Thoracic aorta (tissue), 2 donors: ENCODE data around the gene ASB18. TPM values are rescaled to one million over a fixed set of nuclear protein-coding genes. Genes with fewer than 3 reads are reported as not detected.

Experiments used
- ATAC-seq: fragments of 150-250 bp; one replicate; pipeline ENCODE4 v1.8.0; 2017; ENCODE audit warnings: low read depth; ENCODE audit not compliant: insufficient number of reproducible peaks, low FRiP score
- DNase-seq: peaks from one replicate; pipeline ENCODE4 v3.0.0-alpha.2; 2020; ENCODE audit warnings: low spot score
- H3K27ac ChIP-seq, 2 donors: fragments of 200-600 bp; sonication (generic); 1 replicate in 1 of 2; 2 replicates in 1 of 2; pipeline ENCODE4 v1.5.1; 2016; ENCODE audit warnings: mild to moderate bottlenecking in 2 of 2, moderate library complexity in 2 of 2
- H3K27me3 ChIP-seq: fragments of 200-600 bp; sonication (generic); replicated peaks from 2 replicates; pipeline ENCODE4 v1.6.0; 2016; ENCODE audit warnings: mild to moderate bottlenecking; ENCODE audit not compliant: insufficient read depth
- H3K36me3 ChIP-seq: fragments of 200-600 bp; sonication (generic); one replicate; pipeline ENCODE4 v1.5.1; 2016
- H3K4me1 ChIP-seq, 2 donors: fragments of 200-600 bp; sonication (generic); 1 replicate in 1 of 2; 2 replicates in 1 of 2; pipeline versions ENCODE4 v1.5.1 to v1.6.0; 2016; ENCODE audit warnings: low read depth in 2 of 2, mild to moderate bottlenecking in 1 of 2; ENCODE audit not compliant: control insufficient read depth in 1 of 2
- H3K4me3 ChIP-seq: fragments of 200-600 bp; sonication (generic); 2 replicates; pipeline ENCODE4 v1.5.1; 2016; ENCODE audit warnings: mild to moderate bottlenecking
- H3K9me3 ChIP-seq: fragments of 200-600 bp; sonication (generic); 2 replicates; pipeline ENCODE4 v1.5.1; 2016
- total RNA-seq, 2 donors: library from RNA; depleted of rRNA; stranded (reverse); fragments of >200 nt; gene quantifications; one replicate each; pipeline versions ENCODE4 v1.1.0 to v1.2.3, GENCODE V29; 2016
- TF ChIP-seq, protein P1 (sequence below): fragments of 200-600 bp; sonication (generic); IDR thresholded peaks from one replicate; pipeline ENCODE4 v1.5.1; 2019; ENCODE audit warnings: antibody characterized with exemption

ASB18 gene
- total RNA-seq, 2 donors from 2014 or later: not detected

GRCh38 chr2:236156860-236157194 lies 107.4 kb downstream of the ASB18 start:
- H3K9me3 ChIP-seq: peaks cover 12% of the 10 kb centered on the region
- no peaks in the 10 kb centered on the region for H3K36me3 ChIP-seq
- no peak overlapping the region for H3K4me3 ChIP-seq
- no peak overlapping the region for H3K27ac ChIP-seq
- ATAC-seq (no peak), DNase-seq (no peak)
- no peaks in the 10 kb centered on the region for H3K27me3 ChIP-seq
- H3K4me1 ChIP-seq: no peaks in the 10 kb centered on the region
- TF ChIP-seq, protein P1, sequence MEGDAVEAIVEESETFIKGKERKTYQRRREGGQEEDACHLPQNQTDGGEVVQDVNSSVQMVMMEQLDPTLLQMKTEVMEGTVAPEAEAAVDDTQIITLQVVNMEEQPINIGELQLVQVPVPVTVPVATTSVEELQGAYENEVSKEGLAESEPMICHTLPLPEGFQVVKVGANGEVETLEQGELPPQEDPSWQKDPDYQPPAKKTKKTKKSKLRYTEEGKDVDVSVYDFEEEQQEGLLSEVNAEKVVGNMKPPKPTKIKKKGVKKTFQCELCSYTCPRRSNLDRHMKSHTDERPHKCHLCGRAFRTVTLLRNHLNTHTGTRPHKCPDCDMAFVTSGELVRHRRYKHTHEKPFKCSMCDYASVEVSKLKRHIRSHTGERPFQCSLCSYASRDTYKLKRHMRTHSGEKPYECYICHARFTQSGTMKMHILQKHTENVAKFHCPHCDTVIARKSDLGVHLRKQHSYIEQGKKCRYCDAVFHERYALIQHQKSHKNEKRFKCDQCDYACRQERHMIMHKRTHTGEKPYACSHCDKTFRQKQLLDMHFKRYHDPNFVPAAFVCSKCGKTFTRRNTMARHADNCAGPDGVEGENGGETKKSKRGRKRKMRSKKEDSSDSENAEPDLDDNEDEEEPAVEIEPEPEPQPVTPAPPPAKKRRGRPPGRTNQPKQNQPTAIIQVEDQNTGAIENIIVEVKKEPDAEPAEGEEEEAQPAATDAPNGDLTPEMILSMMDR: no peak

DNA sequence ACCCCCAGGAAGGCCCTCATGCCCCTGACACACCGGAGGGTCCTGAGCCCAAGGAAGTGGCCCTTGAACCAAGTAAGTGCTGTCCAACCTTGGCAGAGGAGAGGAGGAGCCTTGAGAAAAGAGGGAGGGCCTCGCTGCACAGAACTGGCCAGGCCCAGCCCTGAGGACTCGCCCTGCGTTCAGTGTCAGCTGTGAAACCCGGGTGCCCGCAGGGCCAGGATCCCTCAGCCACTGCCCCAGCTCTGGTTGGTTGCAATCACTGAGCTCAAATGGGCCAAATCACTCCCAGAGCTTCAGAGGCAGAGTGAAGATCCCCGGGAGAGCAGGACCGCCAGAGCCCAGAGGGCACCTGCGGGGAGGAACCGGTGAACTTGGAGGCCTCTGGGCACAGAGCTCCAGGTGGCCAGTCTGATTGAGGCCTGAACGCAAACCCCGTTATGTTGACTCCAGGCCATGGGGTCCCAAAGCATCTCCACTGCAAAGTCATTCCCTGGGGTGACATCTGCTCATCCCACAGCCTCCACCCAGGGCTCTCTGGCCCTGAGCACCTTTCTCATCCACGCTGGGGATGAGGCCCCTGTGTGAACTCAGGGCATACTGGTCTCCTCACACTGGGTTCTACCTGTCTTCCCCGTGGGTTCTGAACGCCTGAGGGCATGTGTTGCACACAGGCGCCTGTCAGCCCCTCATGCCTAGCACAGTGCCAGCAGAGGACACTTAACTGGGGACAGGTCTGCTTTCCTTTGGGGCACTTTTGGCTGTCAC lies 107.9 kb downstream of the ASB18 start:
- TF ChIP-seq, protein P1: no peak
- H3K9me3 ChIP-seq: peaks cover 12% of the 10 kb centered on the region
- no peaks in the 10 kb centered on the region for H3K4me1 ChIP-seq
- no peak overlapping the region for H3K27ac ChIP-seq
- DNase-seq: no peak
- ATAC-seq: no peak
- H3K36me3 ChIP-seq: no peaks in the 10 kb centered on the region
- no peak overlapping the region for H3K4me3 ChIP-seq
- no peaks in the 10 kb centered on the region for H3K27me3 ChIP-seq

DNA sequence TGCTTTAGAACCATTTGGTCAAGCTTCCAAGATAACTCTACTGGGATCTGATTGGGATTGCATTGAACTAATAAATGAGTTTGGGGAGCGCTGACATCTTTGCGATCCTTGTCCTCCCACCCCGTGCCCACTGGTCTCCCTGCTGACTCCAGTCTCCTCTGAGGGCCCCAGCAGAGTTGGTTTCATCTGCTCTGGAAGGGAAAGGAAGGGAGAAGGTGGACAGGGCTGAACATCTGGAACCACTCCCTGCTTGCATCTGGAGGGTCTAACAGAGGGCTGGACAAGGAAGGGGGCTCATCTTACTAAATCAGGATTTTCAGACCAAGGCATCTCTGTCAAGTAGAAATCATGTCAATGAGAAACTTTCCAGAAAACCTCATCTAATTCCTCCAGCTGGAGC lies 108.8 kb downstream of the ASB18 start:
- no peaks in the 10 kb centered on the region for H3K36me3 ChIP-seq
- H3K4me3 ChIP-seq: no peak overlapping the region
- H3K9me3 ChIP-seq: peaks cover 12% of the 10 kb centered on the region
- no peaks in the 10 kb centered on the region for H3K27me3 ChIP-seq
- TF ChIP-seq, protein P1: no peak
- no peaks in the 10 kb centered on the region for H3K4me1 ChIP-seq
- no peak for ATAC-seq
- no peak overlapping the region for H3K27ac ChIP-seq
- no peak for DNase-seq

DNA sequence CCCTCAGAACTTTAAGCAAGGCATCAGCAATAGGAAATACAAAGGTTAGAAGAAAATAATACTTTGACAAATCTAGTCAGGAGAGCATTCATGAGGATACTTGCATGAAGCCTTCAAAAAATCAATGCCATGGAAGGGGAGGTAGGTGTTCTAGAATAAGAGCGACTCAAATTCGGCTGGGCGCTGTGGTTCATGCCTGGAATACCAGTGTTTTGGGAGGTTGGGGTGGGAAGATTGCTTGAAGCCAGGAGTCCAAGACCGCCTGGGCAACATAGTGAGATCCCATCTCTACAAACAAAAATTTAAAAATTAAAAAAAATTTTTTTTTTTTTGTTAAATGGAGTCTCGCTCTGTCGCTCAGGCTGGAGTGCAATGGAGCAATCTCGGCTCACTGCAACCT lies 117.8 kb downstream of the ASB18 start:
- TF ChIP-seq, protein P1: no peak
- Histone ChIP-seq H3K36me3 (no peaks in the 10 kb centered on the region), H3K27me3 (no peaks in the 10 kb centered on the region), H3K4me1 (no peaks in the 10 kb centered on the region), H3K9me3 (no peaks in the 10 kb centered on the region), H3K4me3 (no peak overlapping the region), H3K27ac (no peak overlapping the region)
- ATAC-seq: no peak
- DNase-seq: no peak

DNA sequence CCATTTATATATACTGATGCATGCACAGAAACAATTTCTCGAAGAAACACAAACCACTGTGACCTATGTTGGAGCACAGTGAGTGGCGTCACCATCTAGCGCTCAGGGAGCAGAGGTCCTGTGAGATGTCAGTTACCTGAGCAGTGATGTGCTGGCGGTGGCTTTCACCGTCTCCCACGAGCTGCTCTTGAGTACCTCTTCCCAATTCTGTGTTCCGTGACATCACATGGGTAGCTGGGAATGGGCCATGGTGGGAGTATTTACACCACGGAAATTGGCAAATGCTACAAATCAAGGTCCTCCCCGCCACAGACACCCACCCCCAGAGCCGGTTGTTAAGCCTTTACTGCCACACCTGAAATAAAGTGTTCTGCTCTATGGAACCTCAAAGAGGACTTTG lies 120.4 kb downstream of the ASB18 start:
- no peaks in the 10 kb centered on the region for H3K9me3 ChIP-seq
- H3K27ac ChIP-seq: no peak overlapping the region
- no peak for DNase-seq
- H3K27me3 ChIP-seq: no peaks in the 10 kb centered on the region
- H3K4me1 ChIP-seq: no peaks in the 10 kb centered on the region
- no peaks in the 10 kb centered on the region for H3K36me3 ChIP-seq
- no peak overlapping the region for H3K4me3 ChIP-seq
- TF ChIP-seq, protein P1: no peak
- no peak for ATAC-seq

Other genes with a start within 250 kb of the ASB18 start
- gene GBX2, start 96.0 kb downstream of the ASB18 start, total RNA-seq: not detected